HuH-7 (cell line): Measurements from ENCODE around the gene GPR183.

Source experiments
- DNase-seq: peaks from one replicate; pipeline ENCODE4 v3.0.0; 2011; ENCODE audit warnings: low spot score

The GPR183 gene

DNA sequence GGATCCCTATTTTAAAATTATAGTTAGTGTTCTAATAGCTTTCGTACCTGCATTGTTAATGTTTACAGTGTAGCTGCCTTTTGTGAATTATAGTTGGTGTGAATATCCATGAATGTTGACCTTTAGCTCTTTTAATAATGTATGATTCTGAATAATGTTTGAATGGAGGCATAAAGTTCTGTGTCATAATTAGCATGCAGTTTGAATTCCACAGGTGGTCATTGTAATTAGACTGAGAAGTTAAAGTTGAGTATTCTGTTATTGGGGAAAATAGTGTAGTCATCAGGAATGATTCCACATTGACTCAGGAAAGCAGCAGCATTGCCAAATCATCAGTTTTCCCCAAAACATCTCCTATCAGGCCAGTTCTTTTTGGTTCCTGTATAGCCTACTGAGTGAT, 61.1 kb downstream of the GPR183 start:
- no peak for DNase-seq
